ENCODE data around the gene BPIFB4.

BPIFB4 gene

DNA sequence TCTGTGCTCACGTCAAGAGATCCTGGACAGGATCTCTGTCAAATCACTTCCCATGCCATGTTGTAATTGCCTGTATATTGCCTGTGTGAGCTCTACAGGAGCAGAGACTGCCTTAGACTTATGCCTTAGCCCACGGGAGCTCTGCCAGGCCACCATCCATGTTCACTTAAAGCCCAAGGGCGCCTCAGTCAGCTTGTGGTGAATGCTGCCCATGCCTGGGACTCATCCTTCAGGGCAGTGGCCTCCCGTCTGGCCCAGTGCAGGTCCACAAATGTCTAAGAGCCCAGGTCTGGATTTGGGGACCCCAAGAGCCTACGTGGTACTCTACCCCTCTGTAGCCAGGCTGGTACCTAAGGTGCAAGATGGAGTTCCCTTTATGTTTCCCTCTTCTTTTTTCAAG lies 66.1 kb downstream of the BPIFB4 start:
- no peak overlapping the region for H2AK5ac ChIP-seq (ENCODE audit: low read length)
- H3K23ac ChIP-seq (ENCODE audit: low read length): no peak overlapping the region
- H4K5ac ChIP-seq (ENCODE audit: low read length): no peak overlapping the region
- no peak for DNase-seq
- H3K4me1 ChIP-seq (ENCODE audit: control insufficient read depth, low read depth, low read length): no peaks in the 10 kb centered on the region
- H3K9ac ChIP-seq (ENCODE audit: low read length): no peak overlapping the region
- H3K36me3 ChIP-seq (ENCODE audit: control insufficient read depth, insufficient read depth, low read length): no peaks in the 10 kb centered on the region
- H3K18ac ChIP-seq (ENCODE audit: low read length): no peak overlapping the region
- no peak overlapping the region for H2BK120ac ChIP-seq (ENCODE audit: low read depth, low read length)
- H3K56ac ChIP-seq (ENCODE audit: low read length): no peak overlapping the region
- no peak overlapping the region for H4K8ac ChIP-seq (ENCODE audit: low read depth, low read length)
- no peak overlapping the region for H3K4ac ChIP-seq (ENCODE audit: low read depth, low read length)
- H2BK15ac ChIP-seq (replicated peaks; ENCODE audit: low read depth): no peak overlapping the region
- no peaks in the 10 kb centered on the region for H3K79me1 ChIP-seq (ENCODE audit: low read length)
- H3K4me2 ChIP-seq (ENCODE audit: low read length): no peak overlapping the region
- no peak overlapping the region for H3K27ac ChIP-seq (ENCODE audit: low read depth, low read length)
- H2BK5ac ChIP-seq (ENCODE audit: low read length): no peak overlapping the region
- WGBS (ENCODE audit: extremely low coverage, insufficient coverage, low lambda C conversion rate): no CpG with 5 or more reads among the region's 5 CpGs
- no peaks in the 10 kb centered on the region for H3K27me3 ChIP-seq (ENCODE audit: insufficient read depth, low read length, poor library complexity)
- no peak overlapping the region for H3K4me3 ChIP-seq (ENCODE audit: low read length)
- no peaks in the 10 kb centered on the region for H3K79me2 ChIP-seq (ENCODE audit: control insufficient read depth, insufficient read depth, low read length)

DNA sequence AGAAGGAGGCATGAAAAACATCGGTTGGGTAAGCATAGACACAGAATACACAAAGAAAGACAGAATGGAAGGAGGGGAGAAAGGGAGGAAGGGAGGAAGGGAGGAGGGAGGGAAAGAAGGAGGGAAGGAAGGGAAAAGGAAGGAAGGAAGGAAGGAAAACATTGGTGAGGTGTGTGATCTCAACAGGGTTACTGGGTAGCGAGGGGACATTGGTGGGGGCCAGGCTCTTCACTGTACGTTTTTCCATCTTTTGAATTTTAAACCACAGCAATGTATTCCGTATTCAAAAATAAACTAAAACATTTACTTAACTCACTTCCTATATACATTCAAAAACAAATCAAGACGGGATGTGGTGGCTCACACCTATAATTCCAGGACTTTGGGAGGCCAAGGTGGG lies 67.9 kb downstream of the BPIFB4 start:
- Histone ChIP-seq H3K79me2 (ENCODE audit: control insufficient read depth, insufficient read depth, low read length) (no peaks in the 10 kb centered on the region), H4K5ac (ENCODE audit: low read length) (no peak overlapping the region), H2BK5ac (ENCODE audit: low read length) (no peak overlapping the region), H3K4me1 (ENCODE audit: control insufficient read depth, low read depth, low read length) (no peaks in the 10 kb centered on the region), H3K27ac (ENCODE audit: low read depth, low read length) (no peak overlapping the region), H3K4ac (ENCODE audit: low read depth, low read length) (no peak overlapping the region), H3K79me1 (ENCODE audit: low read length) (no peaks in the 10 kb centered on the region), H3K4me2 (ENCODE audit: low read length) (no peak overlapping the region), H3K36me3 (ENCODE audit: control insufficient read depth, insufficient read depth, low read length) (no peaks in the 10 kb centered on the region), H2AK5ac (ENCODE audit: low read length) (no peak overlapping the region), H3K9ac (ENCODE audit: low read length) (no peak overlapping the region), H4K8ac (ENCODE audit: low read depth, low read length) (no peak overlapping the region), H3K4me3 (ENCODE audit: low read length) (no peak overlapping the region), H3K56ac (ENCODE audit: low read length) (no peak overlapping the region), H3K23ac (ENCODE audit: low read length) (no peak overlapping the region), H3K27me3 (ENCODE audit: insufficient read depth, low read length, poor library complexity) (no peaks in the 10 kb centered on the region), H3K18ac (ENCODE audit: low read length) (no peak overlapping the region), H2BK15ac (replicated peaks; ENCODE audit: low read depth) (no peak overlapping the region), H2BK120ac (ENCODE audit: low read depth, low read length) (no peak overlapping the region)
- DNase-seq: no peak
- 100% methylated on average over 1 of the region's 5 CpGs for WGBS (ENCODE audit: extremely low coverage, insufficient coverage, low lambda C conversion rate)

DNA sequence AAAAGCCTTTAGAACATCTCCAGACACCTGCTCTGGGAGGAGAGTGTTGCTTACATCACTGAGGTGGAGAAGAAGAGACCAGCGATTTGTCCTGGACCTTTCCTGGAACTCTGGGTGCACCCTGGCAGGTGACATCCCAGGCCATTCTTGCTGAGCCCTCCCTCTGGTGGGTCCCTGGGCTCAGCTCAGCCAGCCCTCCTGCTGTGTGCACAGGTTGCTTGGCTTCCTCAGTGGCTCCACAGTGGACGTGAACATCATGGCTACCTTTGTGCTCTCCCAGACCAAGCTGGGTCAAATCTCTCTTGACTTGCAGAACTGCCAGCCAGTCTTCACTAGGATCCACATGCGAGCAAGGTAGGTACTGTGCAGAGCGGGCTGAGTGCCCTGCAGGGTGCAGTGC lies 68.6 kb downstream of the BPIFB4 start:
- Histone ChIP-seq H3K36me3 (ENCODE audit: control insufficient read depth, insufficient read depth, low read length) (no peaks in the 10 kb centered on the region), H2BK5ac (ENCODE audit: low read length) (no peak overlapping the region), H3K79me2 (ENCODE audit: control insufficient read depth, insufficient read depth, low read length) (no peaks in the 10 kb centered on the region), H3K4me1 (ENCODE audit: control insufficient read depth, low read depth, low read length) (no peaks in the 10 kb centered on the region), H2BK120ac (ENCODE audit: low read depth, low read length) (no peak overlapping the region), H3K56ac (ENCODE audit: low read length) (no peak overlapping the region), H2BK15ac (replicated peaks; ENCODE audit: low read depth) (no peak overlapping the region), H3K27ac (ENCODE audit: low read depth, low read length) (no peak overlapping the region), H3K27me3 (ENCODE audit: insufficient read depth, low read length, poor library complexity) (no peaks in the 10 kb centered on the region), H3K4ac (ENCODE audit: low read depth, low read length) (no peak overlapping the region), H3K4me2 (ENCODE audit: low read length) (no peak overlapping the region), H4K8ac (ENCODE audit: low read depth, low read length) (no peak overlapping the region), H4K5ac (ENCODE audit: low read length) (no peak overlapping the region), H3K9ac (ENCODE audit: low read length) (no peak overlapping the region), H3K18ac (ENCODE audit: low read length) (no peak overlapping the region), H3K4me3 (ENCODE audit: low read length) (no peak overlapping the region), H3K79me1 (ENCODE audit: low read length) (no peaks in the 10 kb centered on the region), H3K23ac (ENCODE audit: low read length) (no peak overlapping the region), H2AK5ac (ENCODE audit: low read length) (no peak overlapping the region)
- no CpG with 5 or more reads among the region's 4 CpGs for WGBS (ENCODE audit: extremely low coverage, insufficient coverage, low lambda C conversion rate)
- no peak for DNase-seq

DNA sequence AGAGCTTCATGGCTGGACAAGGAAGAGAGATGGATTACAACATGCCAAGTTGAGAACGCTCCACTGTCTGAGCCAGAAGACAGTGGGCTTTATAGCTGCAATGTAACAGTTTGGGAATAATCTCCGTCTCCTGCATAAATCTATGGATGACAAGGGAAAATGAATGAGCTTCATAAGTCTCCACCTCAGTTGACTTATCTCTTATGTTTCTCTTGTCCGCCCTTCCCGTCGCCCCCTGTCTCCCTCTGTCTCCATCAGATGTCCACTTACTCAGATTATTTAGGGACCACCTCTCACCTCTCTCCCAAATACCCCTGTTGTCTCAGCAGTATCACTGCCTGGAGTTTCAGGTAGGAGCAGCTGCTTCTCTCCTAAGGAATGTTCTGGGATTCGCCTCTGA lies 74.8 kb downstream of the BPIFB4 start:
- Histone ChIP-seq H3K79me2 (ENCODE audit: control insufficient read depth, insufficient read depth, low read length) (no peaks in the 10 kb centered on the region), H3K79me1 (ENCODE audit: low read length) (no peaks in the 10 kb centered on the region), H3K4me2 (ENCODE audit: low read length) (no peak overlapping the region), H3K18ac (ENCODE audit: low read length) (no peak overlapping the region), H2BK120ac (ENCODE audit: low read depth, low read length) (no peak overlapping the region), H3K56ac (ENCODE audit: low read length) (no peak overlapping the region), H3K36me3 (ENCODE audit: control insufficient read depth, insufficient read depth, low read length) (no peaks in the 10 kb centered on the region), H3K4me1 (ENCODE audit: control insufficient read depth, low read depth, low read length) (no peaks in the 10 kb centered on the region), H3K27me3 (ENCODE audit: insufficient read depth, low read length, poor library complexity) (no peaks in the 10 kb centered on the region), H4K8ac (ENCODE audit: low read depth, low read length) (no peak overlapping the region), H2AK5ac (ENCODE audit: low read length) (no peak overlapping the region), H3K4ac (ENCODE audit: low read depth, low read length) (no peak overlapping the region), H2BK5ac (ENCODE audit: low read length) (no peak overlapping the region), H3K23ac (ENCODE audit: low read length) (no peak overlapping the region), H3K27ac (ENCODE audit: low read depth, low read length) (no peak overlapping the region), H3K4me3 (ENCODE audit: low read length) (no peak overlapping the region), H4K5ac (ENCODE audit: low read length) (no peak overlapping the region), H3K9ac (ENCODE audit: low read length) (no peak overlapping the region), H2BK15ac (replicated peaks; ENCODE audit: low read depth) (no peak overlapping the region)
- WGBS (ENCODE audit: extremely low coverage, insufficient coverage, low lambda C conversion rate): no CpG with 5 or more reads among the region's 6 CpGs
- no peak for DNase-seq

DNA sequence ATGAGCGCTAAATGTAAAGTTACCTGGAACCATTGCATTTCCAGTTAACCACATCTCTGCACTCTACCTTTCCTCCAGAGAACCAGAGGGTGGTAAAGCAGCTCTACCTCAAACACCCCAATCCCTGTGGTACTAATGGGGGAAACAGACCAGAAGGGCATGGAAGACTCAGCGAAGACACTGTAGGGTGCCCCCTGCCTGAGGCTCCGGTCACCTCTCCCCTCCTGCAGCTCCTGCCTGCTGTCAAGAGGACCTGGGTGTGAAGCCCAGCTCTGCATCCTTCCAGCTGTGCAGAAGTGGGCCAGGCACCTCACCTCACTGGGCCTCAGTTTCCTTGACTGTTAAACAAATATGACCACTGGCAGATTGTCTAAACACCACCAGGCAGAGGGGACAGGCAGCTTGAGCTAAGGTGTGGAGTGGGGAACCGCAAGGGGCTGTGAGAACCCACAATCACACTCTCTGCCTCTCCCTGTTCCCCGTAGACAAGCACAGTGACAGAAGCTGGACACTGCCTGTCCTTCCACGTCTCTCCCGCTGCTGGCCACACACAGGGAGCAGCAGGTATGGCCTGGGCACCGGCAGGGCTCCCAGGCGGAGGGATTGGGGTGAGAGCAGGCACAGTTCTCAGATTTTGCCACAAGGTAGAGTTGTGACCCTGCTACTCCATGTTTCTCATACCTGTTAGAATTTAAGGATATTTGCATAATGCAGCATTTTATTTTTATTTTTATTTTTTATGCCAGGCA lies 79.4 kb downstream of the BPIFB4 start:
- Histone ChIP-seq H3K18ac (ENCODE audit: low read length) (no peak overlapping the region), H3K27ac (ENCODE audit: low read depth, low read length) (no peak overlapping the region), H4K5ac (ENCODE audit: low read length) (no peak overlapping the region), H3K23ac (ENCODE audit: low read length) (no peak overlapping the region), H3K36me3 (ENCODE audit: control insufficient read depth, insufficient read depth, low read length) (no peaks in the 10 kb centered on the region), H3K27me3 (ENCODE audit: insufficient read depth, low read length, poor library complexity) (no peaks in the 10 kb centered on the region), H4K8ac (ENCODE audit: low read depth, low read length) (no peak overlapping the region), H2BK120ac (ENCODE audit: low read depth, low read length) (no peak overlapping the region), H2AK5ac (ENCODE audit: low read length) (no peak overlapping the region), H3K4ac (ENCODE audit: low read depth, low read length) (no peak overlapping the region), H3K79me1 (ENCODE audit: low read length) (no peaks in the 10 kb centered on the region), H3K4me3 (ENCODE audit: low read length) (no peak overlapping the region), H2BK5ac (ENCODE audit: low read length) (no peak overlapping the region), H3K9ac (ENCODE audit: low read length) (no peak overlapping the region), H3K56ac (ENCODE audit: low read length) (no peak overlapping the region), H2BK15ac (replicated peaks; ENCODE audit: low read depth) (no peak overlapping the region), H3K4me1 (ENCODE audit: control insufficient read depth, low read depth, low read length) (no peaks in the 10 kb centered on the region), H3K4me2 (ENCODE audit: low read length) (no peak overlapping the region), H3K79me2 (ENCODE audit: control insufficient read depth, insufficient read depth, low read length) (no peaks in the 10 kb centered on the region)
- DNase-seq: no peak
- WGBS (ENCODE audit: extremely low coverage, insufficient coverage, low lambda C conversion rate): no CpG with 5 or more reads among the region's 9 CpGs

DNA sequence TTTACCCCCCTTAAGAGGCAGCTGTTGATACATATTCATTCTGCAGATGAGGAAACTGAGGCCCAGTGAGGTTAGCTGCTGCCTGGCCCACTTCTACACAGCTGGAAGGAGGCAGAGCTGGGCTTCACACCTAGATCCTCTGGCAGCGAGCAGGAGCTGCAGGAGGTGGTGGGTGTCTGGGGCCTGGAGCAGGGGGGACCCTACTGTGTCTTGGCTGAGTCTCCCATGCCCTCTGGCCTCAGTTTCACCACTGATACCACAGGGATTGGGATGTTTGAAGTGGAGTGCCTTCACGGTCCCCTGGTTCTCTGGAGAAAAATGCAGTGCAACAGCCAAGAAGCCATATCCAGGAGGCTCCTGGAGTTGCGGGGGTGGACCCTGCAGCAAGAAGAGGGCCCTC lies 80.3 kb downstream of the BPIFB4 start:
- Histone ChIP-seq H3K79me2 (ENCODE audit: control insufficient read depth, insufficient read depth, low read length) (no peaks in the 10 kb centered on the region), H3K36me3 (ENCODE audit: control insufficient read depth, insufficient read depth, low read length) (no peaks in the 10 kb centered on the region)

More for the DNA sequence above, 80.3 kb downstream of the BPIFB4 start:
- no peak for DNase-seq
- Histone ChIP-seq H2AK5ac (ENCODE audit: low read length) (no peak overlapping the region), H3K4ac (ENCODE audit: low read depth, low read length) (no peak overlapping the region), H2BK120ac (ENCODE audit: low read depth, low read length) (no peak overlapping the region), H3K4me1 (ENCODE audit: control insufficient read depth, low read depth, low read length) (no peaks in the 10 kb centered on the region), H4K5ac (ENCODE audit: low read length) (no peak overlapping the region), H4K8ac (ENCODE audit: low read depth, low read length) (no peak overlapping the region), H3K4me2 (ENCODE audit: low read length) (no peak overlapping the region), H3K56ac (ENCODE audit: low read length) (no peak overlapping the region), H3K9ac (ENCODE audit: low read length) (no peak overlapping the region), H3K23ac (ENCODE audit: low read length) (no peak overlapping the region), H2BK15ac (replicated peaks; ENCODE audit: low read depth) (no peak overlapping the region), H2BK5ac (ENCODE audit: low read length) (no peak overlapping the region), H3K79me1 (ENCODE audit: low read length) (no peaks in the 10 kb centered on the region), H3K27me3 (ENCODE audit: insufficient read depth, low read length, poor library complexity) (no peaks in the 10 kb centered on the region), H3K18ac (ENCODE audit: low read length) (no peak overlapping the region), H3K4me3 (ENCODE audit: low read length) (no peak overlapping the region), H3K27ac (ENCODE audit: low read depth, low read length) (no peak overlapping the region)
- no CpG with 5 or more reads among the region's 3 CpGs for WGBS (ENCODE audit: extremely low coverage, insufficient coverage, low lambda C conversion rate)
